NCI-H510A treated with DMSO at 0.1 percent for 48 hours (cell line): ENCODE results near the gene AOPEP.

ENCODE experiments used
- DNase-seq: peaks from one replicate; lab custom pipeline; 2025; lab: John Stamatoyannopoulos, UW

Gene AOPEP

GRCh38 chr9:94993821-94994165 lies 267.3 kb downstream of the AOPEP start:
- DNase-seq = no peak

GRCh38 chr9:94995048-94995693 lies 268.7 kb downstream of the AOPEP start:
- DNase-seq = no peak

GRCh38 chr9:94996641-94997040 lies 270.1 kb downstream of the AOPEP start:
- DNase-seq = no peak

- no peak for DNase-seq
Observed at GRCh38 chr9:94997727-94998126, 271.2 kb downstream of the AOPEP start.

- DNase-seq = no peak
Observed at GRCh38 chr9:94999832-95000231, 273.3 kb downstream of the AOPEP start.

- DNase-seq = no peak
Observed at GRCh38 chr9:95000821-95001220, 274.3 kb downstream of the AOPEP start.

GRCh38 chr9:95001720-95002119 lies 275.2 kb downstream of the AOPEP start:
- DNase-seq = no peak

- DNase-seq = peak; percentile 65
Observed at GRCh38 chr9:95003689-95004410, 277.4 kb downstream of the AOPEP start.

- DNase-seq = no peak
Observed at GRCh38 chr9:95004411-95005277, 278.1 kb downstream of the AOPEP start.

- DNase-seq = peak; percentile 43
Observed at GRCh38 chr9:95005278-95006143, 279.0 kb downstream of the AOPEP start.

- DNase-seq = peak; percentile 50
Observed at GRCh38 chr9:95007226-95007869, 280.8 kb downstream of the AOPEP start.

GRCh38 chr9:95008151-95008771 lies 281.8 kb downstream of the AOPEP start:
- DNase-seq = peak; percentile 48

- DNase-seq = no peak
Observed at GRCh38 chr9:95009459-95009858, 283.0 kb downstream of the AOPEP start.

GRCh38 chr9:95010431-95010838 lies 283.9 kb downstream of the AOPEP start:
- peak; percentile 17 for DNase-seq

GRCh38 chr9:95012035-95012708 lies 285.7 kb downstream of the AOPEP start:
- DNase-seq = no peak

GRCh38 chr9:95012902-95013301 lies 286.4 kb downstream of the AOPEP start:
- no peak for DNase-seq

GRCh38 chr9:95014917-95015316 lies 288.4 kb downstream of the AOPEP start:
- DNase-seq = no peak

GRCh38 chr9:95015569-95015968 lies 289.1 kb downstream of the AOPEP start:
- DNase-seq = no peak

- DNase-seq = no peak
Observed at GRCh38 chr9:95017062-95017461, 290.6 kb downstream of the AOPEP start.

- no peak for DNase-seq
Observed at GRCh38 chr9:95017661-95018060, 291.2 kb downstream of the AOPEP start.
